SU-DHL-6 (cell line): ENCODE results near the gene CCND1.

Source experiments
- EZH2phosphoT487 ChIP-seq: fragments of 200-600 bp; sonication (generic), shearing (Covaris generic); conservative IDR thresholded peaks from 2 replicates; pipeline ENCODE4 v1.6.1; 2018; ENCODE audit warnings: mild to moderate bottlenecking, antibody characterized with exemption, low read length, moderate library complexity, mixed read lengths
- TF ChIP-seq, protein P1 (sequence below): fragments of 200-600 bp; sonication (generic); IDR thresholded peaks from one replicate; pipeline ENCODE4 v1.5.1; 2017; ENCODE audit warnings: antibody characterized with exemption, mild to moderate bottlenecking, low read length, moderate library complexity; ENCODE audit not compliant: insufficient read depth, poor library complexity, severe bottlenecking

DNA sequence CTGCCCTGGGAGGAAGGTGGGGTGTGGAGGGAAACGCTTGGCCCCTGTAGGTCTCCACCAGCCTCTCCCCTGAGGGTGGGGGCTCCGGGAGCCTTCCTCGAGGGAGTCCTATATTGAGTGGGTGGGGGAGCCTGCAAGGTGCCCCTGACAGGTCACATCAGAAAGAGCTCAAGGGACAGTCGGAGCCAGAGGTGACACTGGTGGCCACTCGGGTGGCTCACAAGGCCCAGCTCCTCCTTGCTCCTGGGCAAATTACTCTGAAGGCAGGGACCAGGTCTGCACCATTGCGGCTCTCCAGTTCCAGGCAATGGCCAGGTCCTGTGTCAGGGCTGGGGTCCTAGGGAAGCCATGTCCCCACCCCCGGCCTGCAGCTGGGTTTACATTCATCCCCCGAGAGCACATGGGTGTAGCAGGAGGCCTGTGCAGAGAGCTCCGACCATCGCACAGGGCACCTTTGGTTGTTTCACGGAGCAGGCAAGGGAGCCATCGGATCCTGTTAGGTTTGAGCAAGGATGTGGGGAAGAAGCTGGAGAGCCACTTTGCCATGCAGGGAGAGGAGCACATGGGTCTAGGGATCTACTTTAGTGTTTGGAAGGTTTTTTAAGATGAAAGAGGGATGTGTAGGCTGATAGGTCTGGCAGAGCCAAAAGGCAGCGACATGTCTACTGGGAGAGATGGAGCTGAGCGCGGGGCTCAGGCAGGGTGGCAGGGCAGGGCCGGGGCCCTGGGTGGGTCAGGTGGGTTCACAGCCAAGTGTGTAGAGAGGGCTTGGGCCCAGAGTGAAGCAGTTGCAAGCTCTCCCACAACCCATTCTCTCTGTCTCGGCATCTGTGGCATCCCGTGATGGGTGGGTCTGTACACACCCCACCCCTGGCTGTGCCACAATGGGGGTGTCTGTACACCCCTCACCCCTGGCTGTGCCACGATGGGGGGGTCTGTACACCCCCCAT, 14.8 kb downstream of the CCND1 start:
- TF ChIP-seq, protein P1, sequence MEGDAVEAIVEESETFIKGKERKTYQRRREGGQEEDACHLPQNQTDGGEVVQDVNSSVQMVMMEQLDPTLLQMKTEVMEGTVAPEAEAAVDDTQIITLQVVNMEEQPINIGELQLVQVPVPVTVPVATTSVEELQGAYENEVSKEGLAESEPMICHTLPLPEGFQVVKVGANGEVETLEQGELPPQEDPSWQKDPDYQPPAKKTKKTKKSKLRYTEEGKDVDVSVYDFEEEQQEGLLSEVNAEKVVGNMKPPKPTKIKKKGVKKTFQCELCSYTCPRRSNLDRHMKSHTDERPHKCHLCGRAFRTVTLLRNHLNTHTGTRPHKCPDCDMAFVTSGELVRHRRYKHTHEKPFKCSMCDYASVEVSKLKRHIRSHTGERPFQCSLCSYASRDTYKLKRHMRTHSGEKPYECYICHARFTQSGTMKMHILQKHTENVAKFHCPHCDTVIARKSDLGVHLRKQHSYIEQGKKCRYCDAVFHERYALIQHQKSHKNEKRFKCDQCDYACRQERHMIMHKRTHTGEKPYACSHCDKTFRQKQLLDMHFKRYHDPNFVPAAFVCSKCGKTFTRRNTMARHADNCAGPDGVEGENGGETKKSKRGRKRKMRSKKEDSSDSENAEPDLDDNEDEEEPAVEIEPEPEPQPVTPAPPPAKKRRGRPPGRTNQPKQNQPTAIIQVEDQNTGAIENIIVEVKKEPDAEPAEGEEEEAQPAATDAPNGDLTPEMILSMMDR, result no peak
- TF ChIP-seq EZH2phosphoT487, result no peak
